HepG2 (cell line): ENCODE measurements around the gene PIP4K2B. TPM values are rescaled to one million over a fixed set of nuclear protein-coding genes. Genes with fewer than 3 reads are reported as not detected.
A peak's percentile ranks its signal among the peaks of the same experiment; 100 is the strongest.

Experiments
- ATF1 ChIP-seq: IDR thresholded peaks from 2 replicates; pipeline ENCODE4 v1.6.1; 2016; ENCODE audit warnings: mild to moderate bottlenecking, control low read depth
- BORCS8-MEF2B ChIP-seq: sonication (generic); formaldehyde crosslinking; IDR thresholded peaks from 2 replicates; pipeline ENCODE4 v1.8.0; 2022; ENCODE audit warnings: mild to moderate bottlenecking, missing genetic modification reagents
- CREM ChIP-seq, 2 experiments: sonication (generic) in 1 of 2; formaldehyde crosslinking in 1 of 2; IDR thresholded peaks; 2 replicates each; pipeline versions ENCODE4 v1.4.0 to v1.6.1; 2016 to 2020; ENCODE audit warnings: antibody characterized with exemption in 1 of 2, mild to moderate bottlenecking in 1 of 2, missing genetic modification reagents in 1 of 2
- FOXP1 ChIP-seq, 2 experiments: fragments of 450-650 bp in 1 of 2; IDR thresholded peaks; 2 replicates each; pipeline ENCODE4 v1.6.1; 2017 to 2018; ENCODE audit warnings: antibody characterized with exemption in 1 of 2
- HDAC1 ChIP-seq: sonication (generic); formaldehyde crosslinking; IDR thresholded peaks from 2 replicates; pipeline ENCODE4 v1.5.1; 2020; ENCODE audit warnings: mild to moderate bottlenecking, missing genetic modification reagents
- JUNB ChIP-seq: sonication (generic); formaldehyde crosslinking; IDR thresholded peaks from 2 replicates; pipeline ENCODE4 v1.8.0; 2022; ENCODE audit warnings: missing genetic modification reagents, mild to moderate bottlenecking, borderline replicate concordance
- JUND ChIP-seq: sonication (generic); formaldehyde crosslinking; IDR thresholded peaks from 2 replicates; pipeline ENCODE4 v1.8.0; 2022; ENCODE audit warnings: mild to moderate bottlenecking, missing genetic modification reagents
- KAT2B ChIP-seq: fragments of 150-350 bp; IDR thresholded peaks from 2 replicates; pipeline ENCODE4 v1.6.1; 2014; ENCODE audit warnings: low read depth, low read length, borderline replicate concordance
- KDM6A ChIP-seq: IDR thresholded peaks from 2 replicates; pipeline ENCODE4 v1.6.1; 2016; ENCODE audit warnings: low read depth
- MAZ ChIP-seq, 2 experiments: sonication (generic) in 1 of 2; formaldehyde crosslinking in 1 of 2; IDR thresholded peaks; 2 replicates each; pipeline versions ENCODE4 v1.5.0 to v1.6.1; 2012 to 2020; ENCODE audit warnings: low read depth in 2 of 2, mild to moderate bottlenecking in 2 of 2, borderline replicate concordance in 1 of 2, improper control_type of control experiment in 1 of 2, low read length in 1 of 2, missing genetic modification reagents in 1 of 2, moderate library complexity in 1 of 2
- NCOR1 ChIP-seq: fragments of 200-600 bp; sonication (generic); IDR thresholded peaks from 2 replicates; pipeline ENCODE4 v1.7.0; 2017; ENCODE audit warnings: antibody characterized with exemption, low read length, borderline replicate concordance
- POLR2AphosphoS5 ChIP-seq: IDR thresholded peaks from 2 replicates; pipeline ENCODE4 v1.6.1; 2012; ENCODE audit warnings: low read depth, low read length
- PPARG ChIP-seq: conservative IDR thresholded peaks from 2 replicates; pipeline ENCODE4 v1.6.1; 2016; ENCODE audit warnings: missing biosample characterization, missing genetic modification reagents
- ZFAT ChIP-seq: sonication (generic); formaldehyde crosslinking; conservative IDR thresholded peaks from 2 replicates; pipeline ENCODE4 v1.8.1; 2023; ENCODE audit warnings: missing genetic modification reagents, inconsistent platforms
- ZMYM3 ChIP-seq: sonication (generic); formaldehyde crosslinking; IDR thresholded peaks from 2 replicates; pipeline ENCODE4 v1.5.1; 2020; ENCODE audit warnings: mild to moderate bottlenecking, missing genetic modification reagents
- ZNF121 ChIP-seq: sonication (generic); formaldehyde crosslinking; IDR thresholded peaks from 2 replicates; pipeline ENCODE4 v1.5.0; 2020; ENCODE audit warnings: mild to moderate bottlenecking, missing genetic modification reagents
- ZNF530 ChIP-seq: sonication (generic); formaldehyde crosslinking; IDR thresholded peaks from 2 replicates; pipeline ENCODE4 v1.5.0; 2020; ENCODE audit warnings: low read depth, mild to moderate bottlenecking, missing genetic modification reagents
- ZNF556 ChIP-seq: sonication (generic); formaldehyde crosslinking; IDR thresholded peaks from 2 replicates; pipeline ENCODE4 v1.4.0; 2020; ENCODE audit warnings: mild to moderate bottlenecking, missing genetic modification reagents, borderline replicate concordance
- ZNF775 ChIP-seq: sonication (generic); formaldehyde crosslinking; IDR thresholded peaks from 2 replicates; pipeline ENCODE4 v1.4.0; 2020; ENCODE audit warnings: missing genetic modification reagents, mild to moderate bottlenecking, moderate library complexity, borderline replicate concordance
- ZSCAN22 ChIP-seq: sonication (generic); formaldehyde crosslinking; IDR thresholded peaks from 2 replicates; pipeline ENCODE4 v1.4.0; 2020; ENCODE audit warnings: mild to moderate bottlenecking, missing genetic modification reagents
- polyA plus RNA-seq, 8 experiments: library from polyadenylated mRNA; depleted of rRNA in 3 of 8; stranded (reverse) in 7 of 8; unstranded in 1 of 8; fragments of >200 nt; fragmentation: Illumina TruSeq in 4 of 8; extraction: Trizol in 4 of 8; gene quantifications; 2 replicates each; pipeline versions ENCODE4 v1.2.1 to v1.2.3, GENCODE V29; 2011 to 2016; ENCODE audit warnings: low read depth in 4 of 8, missing spikeins in 1 of 8, mixed read lengths in 1 of 8; ENCODE audit not compliant: insufficient read depth in 1 of 8
- total RNA-seq, 5 experiments: library from RNA; depleted of rRNA; stranded (reverse); fragments of >200 nt; fragmentation: Illumina TruSeq; extraction: Trizol; gene quantifications; 2 replicates each; pipeline ENCODE4 v1.2.3, GENCODE V29; 2016; ENCODE audit warnings: low read depth in 1 of 5
- TF ChIP-seq, protein P1 (sequence below): sonication (generic); formaldehyde crosslinking; IDR thresholded peaks from 2 replicates; pipeline ENCODE4 v1.5.0; 2020; ENCODE audit warnings: mild to moderate bottlenecking, missing genetic modification reagents
- TF ChIP-seq, protein P2 (sequence below): fragments of 450-650 bp; IDR thresholded peaks from 2 replicates; pipeline ENCODE4 v1.6.1; 2016
- TF ChIP-seq, protein P3 (sequence below): IDR thresholded peaks from 2 replicates; pipeline ENCODE4 v1.6.1; 2016
- TF ChIP-seq, protein P4 (sequence below): sonication (generic); formaldehyde crosslinking; conservative IDR thresholded peaks from 2 replicates; pipeline ENCODE4 v1.8.0; 2022; ENCODE audit warnings: mild to moderate bottlenecking, moderate library complexity, missing genetic modification reagents

PIP4K2B gene
- total and polyA plus RNA-seq, 2 of the 13 experiments (the other 11 are each of a cell fraction or from before 2014, with no cell fraction given): 20.4 to 54.0 TPM

GRCh38 chr17:38746004-38746848 is 53.1 kb downstream of the PIP4K2B start (continued):
- TF ChIP-seq, protein P1, sequence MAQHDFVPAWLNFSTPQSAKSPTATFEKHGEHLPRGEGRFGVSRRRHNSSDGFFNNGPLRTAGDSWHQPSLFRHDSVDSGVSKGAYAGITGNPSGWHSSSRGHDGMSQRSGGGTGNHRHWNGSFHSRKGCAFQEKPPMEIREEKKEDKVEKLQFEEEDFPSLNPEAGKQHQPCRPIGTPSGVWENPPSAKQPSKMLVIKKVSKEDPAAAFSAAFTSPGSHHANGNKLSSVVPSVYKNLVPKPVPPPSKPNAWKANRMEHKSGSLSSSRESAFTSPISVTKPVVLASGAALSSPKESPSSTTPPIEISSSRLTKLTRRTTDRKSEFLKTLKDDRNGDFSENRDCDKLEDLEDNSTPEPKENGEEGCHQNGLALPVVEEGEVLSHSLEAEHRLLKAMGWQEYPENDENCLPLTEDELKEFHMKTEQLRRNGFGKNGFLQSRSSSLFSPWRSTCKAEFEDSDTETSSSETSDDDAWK (CRISPR knock-in tag): no peak
- TF ChIP-seq FOXP1 (IDR thresholded peaks at IDR 0.05): peak; percentile 62; the same call in 1 of the 2 replicates
- peak; percentile 68 for TF ChIP-seq FOXP1 (CRISPR knock-in tag; IDR thresholded peaks at IDR 0.05)
- TF ChIP-seq ZNF530: 0 out of 2 replicates have a peak, but pooled peaks have one; percentile 93
- TF ChIP-seq, protein P2, sequence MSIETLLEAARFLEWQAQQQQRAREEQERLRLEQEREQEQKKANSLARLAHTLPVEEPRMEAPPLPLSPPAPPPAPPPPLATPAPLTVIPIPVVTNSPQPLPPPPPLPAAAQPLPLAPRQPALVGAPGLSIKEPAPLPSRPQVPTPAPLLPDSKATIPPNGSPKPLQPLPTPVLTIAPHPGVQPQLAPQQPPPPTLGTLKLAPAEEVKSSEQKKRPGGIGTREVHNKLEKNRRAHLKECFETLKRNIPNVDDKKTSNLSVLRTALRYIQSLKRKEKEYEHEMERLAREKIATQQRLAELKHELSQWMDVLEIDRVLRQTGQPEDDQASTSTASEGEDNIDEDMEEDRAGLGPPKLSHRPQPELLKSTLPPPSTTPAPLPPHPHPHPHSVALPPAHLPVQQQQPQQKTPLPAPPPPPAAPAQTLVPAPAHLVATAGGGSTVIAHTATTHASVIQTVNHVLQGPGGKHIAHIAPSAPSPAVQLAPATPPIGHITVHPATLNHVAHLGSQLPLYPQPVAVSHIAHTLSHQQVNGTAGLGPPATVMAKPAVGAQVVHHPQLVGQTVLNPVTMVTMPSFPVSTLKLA: peak; percentile 47; the same call in 1 of the 2 replicates
- TF ChIP-seq JUNB (CRISPR knock-in tag): no peak
- TF ChIP-seq HDAC1 (CRISPR knock-in tag): peak; percentile 91
- no peak for TF ChIP-seq MAZ (IDR thresholded peaks at IDR 0.05; ENCODE audit: borderline replicate concordance, low read depth, low read length)
- TF ChIP-seq MAZ (CRISPR knock-in tag; IDR thresholded peaks at IDR 0.05; ENCODE audit: low read depth): peak; percentile 71
- no peak; the same call in 1 of the 2 replicates for TF ChIP-seq ZNF556
- TF ChIP-seq ATF1 (CRISPR knock-in tag): no peak; the same call in 1 of the 2 replicates
- TF ChIP-seq ZMYM3 (CRISPR knock-in tag): peak; percentile 25; the same call in 1 of the 2 replicates
- no peak for TF ChIP-seq ZNF121 (CRISPR knock-in tag)
- peak; percentile 84 for TF ChIP-seq KDM6A (CRISPR knock-in tag)
- TF ChIP-seq BORCS8-MEF2B (CRISPR knock-in tag): no peak
- TF ChIP-seq JUND: peak; percentile 54; the same call in 1 of the 2 replicates
- TF ChIP-seq ZSCAN22 (CRISPR knock-in tag): no peak
- TF ChIP-seq KAT2B: no peak
- peak; percentile 78 for TF ChIP-seq PPARG (CRISPR knock-in tag)
- TF ChIP-seq CREM (IDR thresholded peaks at IDR 0.05): peak; percentile 70; the same call in 1 of the 2 replicates
- TF ChIP-seq CREM (CRISPR knock-in tag; IDR thresholded peaks at IDR 0.05): no peak
- TF ChIP-seq, protein P3, sequence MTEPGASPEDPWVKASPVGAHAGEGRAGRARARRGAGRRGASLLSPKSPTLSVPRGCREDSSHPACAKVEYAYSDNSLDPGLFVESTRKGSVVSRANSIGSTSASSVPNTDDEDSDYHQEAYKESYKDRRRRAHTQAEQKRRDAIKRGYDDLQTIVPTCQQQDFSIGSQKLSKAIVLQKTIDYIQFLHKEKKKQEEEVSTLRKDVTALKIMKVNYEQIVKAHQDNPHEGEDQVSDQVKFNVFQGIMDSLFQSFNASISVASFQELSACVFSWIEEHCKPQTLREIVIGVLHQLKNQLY (CRISPR knock-in tag): peak; percentile 93
- no peak for TF ChIP-seq ZFAT (CRISPR knock-in tag)
- TF ChIP-seq, protein P4, sequence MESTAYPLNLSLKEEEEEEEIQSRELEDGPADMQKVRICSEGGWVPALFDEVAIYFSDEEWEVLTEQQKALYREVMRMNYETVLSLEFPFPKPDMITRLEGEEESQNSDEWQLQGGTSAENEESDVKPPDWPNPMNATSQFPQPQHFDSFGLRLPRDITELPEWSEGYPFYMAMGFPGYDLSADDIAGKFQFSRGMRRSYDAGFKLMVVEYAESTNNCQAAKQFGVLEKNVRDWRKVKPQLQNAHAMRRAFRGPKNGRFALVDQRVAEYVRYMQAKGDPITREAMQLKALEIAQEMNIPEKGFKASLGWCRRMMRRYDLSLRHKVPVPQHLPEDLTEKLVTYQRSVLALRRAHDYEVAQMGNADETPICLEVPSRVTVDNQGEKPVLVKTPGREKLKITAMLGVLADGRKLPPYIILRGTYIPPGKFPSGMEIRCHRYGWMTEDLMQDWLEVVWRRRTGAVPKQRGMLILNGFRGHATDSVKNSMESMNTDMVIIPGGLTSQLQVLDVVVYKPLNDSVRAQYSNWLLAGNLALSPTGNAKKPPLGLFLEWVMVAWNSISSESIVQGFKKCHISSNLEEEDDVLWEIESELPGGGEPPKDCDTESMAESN (CRISPR knock-in tag): no peak
- TF ChIP-seq POLR2AphosphoS5: peak; percentile 45; the same call in 1 of the 2 replicates
- peak; percentile 93 for TF ChIP-seq NCOR1
- TF ChIP-seq ZNF775 (CRISPR knock-in tag): no peak
